GM20431 (cell line): Measurements from ENCODE around the gene TTC31.
"Not testable (repeated sequence)": the region's sequence is repeated elsewhere in the genome, so short reads cannot be mapped to it uniquely, and the experiment has no call there.

Experiments
- in situ Hi-C: fragments of 300-500 bp; cut with MseI, MboI; formaldehyde crosslinking; loops from one replicate; pipeline ENCODE4 v1.15.0; 2020; ENCODE audit warnings: low sequenced_read_pairs; ENCODE audit not compliant: unreplicated experiment

TTC31 gene

GRCh38 chr2:74482801-74483674 is at the start of gene TTC31, which contains the start of gene CCDC142:
TTC31 (plus strand) TSS chr2:74483081; CDS start chr2:74483096, 15 bp downstream.
CCDC142 (minus strand) TSS chr2:74482998; CDS start chr2:74482837, 161 bp downstream.
- in situ Hi-C loops: loop anchor here (25.0 kb wide), 1 partner anchor 104 kb away; no protein-coding TSS in a partner anchor

GRCh38 chr2:74436111-74436805 is 46.6 kb upstream of the TTC31 start:
- in situ Hi-C loops: no loop called here

GRCh38 chr2:74436848-74437695 is 45.8 kb upstream of the TTC31 start:
- in situ Hi-C loops: no loop called here

GRCh38 chr2:74438248-74438647 is 44.6 kb upstream of the TTC31 start:
- in situ Hi-C loops: no loop called here

- in situ Hi-C loops: no loop called here
Observed at GRCh38 chr2:74439373-74439772, 43.5 kb upstream of the TTC31 start.

GRCh38 chr2:74439803-74440377 is 43.0 kb upstream of the TTC31 start:
- in situ Hi-C loops: no loop called here

GRCh38 chr2:74440378-74441169 is 42.3 kb upstream of the TTC31 start:
- in situ Hi-C loops: no loop called here

GRCh38 chr2:74441170-74441689 is 41.7 kb upstream of the TTC31 start:
- in situ Hi-C loops: no loop called here

- in situ Hi-C loops: no loop called here
Observed at GRCh38 chr2:74441690-74442482, 41.0 kb upstream of the TTC31 start, which contains the start of gene RTKN. RTKN (minus strand) TSS chr2:74441937; CDS start chr2:74441816, 121 bp downstream.

- in situ Hi-C loops: not testable (repeated sequence)
Observed at GRCh38 chr2:74442483-74443297, 40.2 kb upstream of the TTC31 start.

- in situ Hi-C loops: no loop called here
Observed at GRCh38 chr2:74444498-74445318, 38.2 kb upstream of the TTC31 start.

GRCh38 chr2:74447230-74447999 is 35.5 kb upstream of the TTC31 start:
- in situ Hi-C loops: no loop called here

GRCh38 chr2:74448771-74449170 is 34.1 kb upstream of the TTC31 start:
- in situ Hi-C loops: no loop called here

- in situ Hi-C loops: no loop called here
Observed at GRCh38 chr2:74450570-74451190, 32.2 kb upstream of the TTC31 start.
